GM12873 (cell line): ENCODE data around the gene SYNJ2.

Source experiments
- CTCF ChIP-seq: IDR thresholded peaks from 2 replicates; pipeline ENCODE4 v1.5.1; 2012; ENCODE audit warnings: low read depth, mild to moderate bottlenecking, moderate library complexity, low read length, control low read depth; ENCODE audit not compliant: insufficient read depth; ENCODE audit errors: missing control alignments

Gene SYNJ2

GRCh38 chr6:158016571-158017383, 35.1 kb downstream of the SYNJ2 start:
- TF ChIP-seq CTCF = no peak

- no peak for TF ChIP-seq CTCF
These were observed 36.0 kb downstream of the SYNJ2 start for GRCh38 chr6:158017621-158018040.

- TF ChIP-seq CTCF = no peak
These were observed 36.5 kb downstream of the SYNJ2 start for GRCh38 chr6:158018041-158018771.

- TF ChIP-seq CTCF = no peak
These were observed 37.2 kb downstream of the SYNJ2 start for GRCh38 chr6:158018851-158019361.

GRCh38 chr6:158019416-158019815, 37.8 kb downstream of the SYNJ2 start:
- no peak for TF ChIP-seq CTCF

- no peak for TF ChIP-seq CTCF
These were observed 38.6 kb downstream of the SYNJ2 start for GRCh38 chr6:158020272-158020711.

- no peak for TF ChIP-seq CTCF
These were observed 39.1 kb downstream of the SYNJ2 start for GRCh38 chr6:158020811-158021210.
